Endothelial cell of umbilical vein (primary cell): ENCODE measurements around the gene RNF187.

ENCODE experiments used
- CTCF ChIP-seq, 2 donors: IDR thresholded peaks; 1 replicate in 1 of 2; 2 replicates in 1 of 2; pipeline ENCODE4 v1.5.1; 2011; ENCODE audit warnings: low read length in 2 of 2, mild to moderate bottlenecking in 2 of 2, moderate library complexity in 2 of 2, control low read depth in 1 of 2, inconsistent platforms in 1 of 2, low read depth in 1 of 2; ENCODE audit not compliant: insufficient read depth in 1 of 2; ENCODE audit errors: extremely low read depth in 1 of 2
- EZH2 ChIP-seq: IDR thresholded peaks from 2 replicates; pipeline ENCODE4 v1.6.1; 2012; ENCODE audit warnings: borderline replicate concordance, low read depth, mild to moderate bottlenecking, moderate library complexity, low read length, inconsistent platforms; ENCODE audit not compliant: severe bottlenecking
- MYC ChIP-seq: IDR thresholded peaks from one replicate; pipeline ENCODE4 v1.6.1; 2011; ENCODE audit warnings: mild to moderate bottlenecking, low read depth, low read length
- POLR2A ChIP-seq: IDR thresholded peaks from 2 replicates; pipeline ENCODE4 v1.6.1; 2012; ENCODE audit warnings: low read depth, mild to moderate bottlenecking, control low read depth, low read length
- POLR2AphosphoS5 ChIP-seq: IDR thresholded peaks from 2 replicates; pipeline ENCODE4 v1.6.1; 2012; ENCODE audit warnings: low read depth, mild to moderate bottlenecking, control low read depth, low read length, moderate library complexity; ENCODE audit not compliant: insufficient read depth
- TF ChIP-seq, protein P1 (sequence below): IDR thresholded peaks from 2 replicates; pipeline ENCODE4 v1.6.1; 2011; ENCODE audit not compliant: insufficient read depth, insufficient read length

GRCh38 chr1:228507961-228508652, 20.9 kb downstream of the RNF187 start:
- TF ChIP-seq EZH2 (no peak), CTCF (IDR thresholded peaks at IDR 0.05; ENCODE audit: extremely low read depth in 1 of 2, insufficient read depth in 1 of 2, low read depth in 1 of 2, low read length in 2 of 2) (no peak), POLR2A (no peak), MYC (no peak), POLR2AphosphoS5 (no peak)
- TF ChIP-seq, protein P1, sequence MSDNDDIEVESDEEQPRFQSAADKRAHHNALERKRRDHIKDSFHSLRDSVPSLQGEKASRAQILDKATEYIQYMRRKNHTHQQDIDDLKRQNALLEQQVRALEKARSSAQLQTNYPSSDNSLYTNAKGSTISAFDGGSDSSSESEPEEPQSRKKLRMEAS, result no peak
